Right atrium auricular region (tissue), 2 donors: ENCODE measurements around the gene CDH19. TPM values are rescaled to one million over a fixed set of nuclear protein-coding genes. Genes with fewer than 3 reads are reported as not detected.

Experiments used
- DNase-seq: peaks from one replicate; pipeline ENCODE4 v3.0.0-alpha.2; 2019; ENCODE audit warnings: low spot score
- H3K27ac ChIP-seq, 2 donors: fragments of 200-600 bp; sonication (generic); 1 replicate in 1 of 2; 2 replicates in 1 of 2; pipeline ENCODE4 v1.5.1; 2016 to 2019
- H3K27me3 ChIP-seq, 2 donors: fragments of 200-600 bp; sonication (generic); one replicate each; pipeline versions ENCODE4 v1.5.1 to v1.6.0; 2017 to 2019
- H3K36me3 ChIP-seq: fragments of 200-600 bp; sonication (generic); one replicate; pipeline ENCODE4 v1.5.1; 2016
- H3K4me1 ChIP-seq, 2 donors: fragments of 200-600 bp; sonication (generic); one replicate each; pipeline versions ENCODE4 v1.5.1 to v1.6.0; 2017 to 2019
- H3K4me3 ChIP-seq, 2 donors: fragments of 200-600 bp; sonication (generic); 1 replicate in 1 of 2; 2 replicates in 1 of 2; pipeline ENCODE4 v1.5.1; 2017 to 2019; ENCODE audit warnings: mild to moderate bottlenecking in 1 of 2, moderate library complexity in 1 of 2
- H3K9me3 ChIP-seq, 2 donors: fragments of 200-600 bp; sonication (generic); one replicate each; pipeline ENCODE4 v1.5.1; 2019
- total RNA-seq, 2 donors: library from RNA; depleted of rRNA; stranded (reverse); fragments of >200 nt; gene quantifications; one replicate each; pipeline ENCODE4 v1.1.0, GENCODE V29; 2016
- TF ChIP-seq, protein P1 (sequence below), 2 donors: fragments of 200-600 bp; sonication (generic); IDR thresholded peaks; one replicate each; pipeline ENCODE4 v1.5.1; 2019; ENCODE audit warnings: antibody characterized with exemption in 2 of 2

Gene CDH19
- total RNA-seq, 2 donors from 2014 or later, result 30.4 to 72.3 TPM

GRCh38 chr18:66564236-66564635, 39.7 kb downstream of the CDH19 start:
- DNase-seq, result no peak
- H3K27ac ChIP-seq, result no peak overlapping the region
- TF ChIP-seq, protein P1, sequence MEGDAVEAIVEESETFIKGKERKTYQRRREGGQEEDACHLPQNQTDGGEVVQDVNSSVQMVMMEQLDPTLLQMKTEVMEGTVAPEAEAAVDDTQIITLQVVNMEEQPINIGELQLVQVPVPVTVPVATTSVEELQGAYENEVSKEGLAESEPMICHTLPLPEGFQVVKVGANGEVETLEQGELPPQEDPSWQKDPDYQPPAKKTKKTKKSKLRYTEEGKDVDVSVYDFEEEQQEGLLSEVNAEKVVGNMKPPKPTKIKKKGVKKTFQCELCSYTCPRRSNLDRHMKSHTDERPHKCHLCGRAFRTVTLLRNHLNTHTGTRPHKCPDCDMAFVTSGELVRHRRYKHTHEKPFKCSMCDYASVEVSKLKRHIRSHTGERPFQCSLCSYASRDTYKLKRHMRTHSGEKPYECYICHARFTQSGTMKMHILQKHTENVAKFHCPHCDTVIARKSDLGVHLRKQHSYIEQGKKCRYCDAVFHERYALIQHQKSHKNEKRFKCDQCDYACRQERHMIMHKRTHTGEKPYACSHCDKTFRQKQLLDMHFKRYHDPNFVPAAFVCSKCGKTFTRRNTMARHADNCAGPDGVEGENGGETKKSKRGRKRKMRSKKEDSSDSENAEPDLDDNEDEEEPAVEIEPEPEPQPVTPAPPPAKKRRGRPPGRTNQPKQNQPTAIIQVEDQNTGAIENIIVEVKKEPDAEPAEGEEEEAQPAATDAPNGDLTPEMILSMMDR (IDR thresholded peaks at IDR 0.05), result no peak
- no peaks in the 10 kb centered on the region for H3K4me1 ChIP-seq
- H3K27me3 ChIP-seq, result no peaks in the 10 kb centered on the region
- H3K36me3 ChIP-seq, result no peaks in the 10 kb centered on the region
- H3K9me3 ChIP-seq, result no peaks in the 10 kb centered on the region
- no peak overlapping the region for H3K4me3 ChIP-seq

- Histone ChIP-seq H3K4me3 (no peak overlapping the region), H3K27me3 (no peaks in the 10 kb centered on the region), H3K4me1 (no peaks in the 10 kb centered on the region), H3K36me3 (no peaks in the 10 kb centered on the region), H3K27ac (no peak overlapping the region), H3K9me3 (no peaks in the 10 kb centered on the region)
- no peak for DNase-seq
- TF ChIP-seq, protein P1 (IDR thresholded peaks at IDR 0.05), result no peak
Observed at GRCh38 chr18:66562279-66562678, 41.6 kb downstream of the CDH19 start.

- TF ChIP-seq, protein P1 (IDR thresholded peaks at IDR 0.05), result peak in 1 of 2 donors; percentile 45
- no peaks in the 10 kb centered on the region for H3K27me3 ChIP-seq
- H3K9me3 ChIP-seq, result no peaks in the 10 kb centered on the region
- no peak for DNase-seq
- H3K4me3 ChIP-seq, result no peak overlapping the region
- no peaks in the 10 kb centered on the region for H3K36me3 ChIP-seq
- H3K4me1 ChIP-seq, result no peaks in the 10 kb centered on the region
- no peak overlapping the region for H3K27ac ChIP-seq
Observed at GRCh38 chr18:66560094-66560493, 43.8 kb downstream of the CDH19 start.

GRCh38 chr18:66558773-66559172, 45.1 kb downstream of the CDH19 start:
- TF ChIP-seq, protein P1 (IDR thresholded peaks at IDR 0.05), result no peak
- Histone ChIP-seq H3K9me3 (no peaks in the 10 kb centered on the region), H3K4me3 (no peak overlapping the region), H3K36me3 (no peaks in the 10 kb centered on the region), H3K27ac (no peak overlapping the region), H3K27me3 (no peaks in the 10 kb centered on the region), H3K4me1 (no peaks in the 10 kb centered on the region)
- no peak for DNase-seq

DNA sequence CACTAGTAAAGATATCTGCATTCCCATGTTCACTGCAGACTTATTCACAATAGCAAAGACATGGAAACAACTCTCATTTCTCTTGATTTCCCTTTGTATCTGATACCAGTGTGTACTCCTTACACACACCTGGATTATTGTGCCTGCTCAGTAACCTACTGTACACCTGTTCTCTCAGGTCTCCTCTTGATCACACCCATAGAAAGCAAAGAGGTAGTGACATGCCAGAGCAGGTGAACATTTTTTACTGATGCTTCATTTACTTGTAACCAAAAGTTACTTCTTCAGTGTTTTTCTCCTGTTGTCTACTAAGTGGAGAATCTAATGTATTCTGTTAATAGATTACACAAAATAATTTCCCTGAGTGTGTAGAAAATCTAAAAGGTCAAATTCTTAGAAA, 46.8 kb downstream of the CDH19 start:
- no peaks in the 10 kb centered on the region for H3K4me1 ChIP-seq
- no peak for DNase-seq
- H3K36me3 ChIP-seq, result no peaks in the 10 kb centered on the region
- H3K4me3 ChIP-seq, result no peak overlapping the region
- H3K27me3 ChIP-seq, result no peaks in the 10 kb centered on the region
- no peaks in the 10 kb centered on the region for H3K9me3 ChIP-seq
- TF ChIP-seq, protein P1 (IDR thresholded peaks at IDR 0.05), result no peak
- H3K27ac ChIP-seq, result no peak overlapping the region

DNA sequence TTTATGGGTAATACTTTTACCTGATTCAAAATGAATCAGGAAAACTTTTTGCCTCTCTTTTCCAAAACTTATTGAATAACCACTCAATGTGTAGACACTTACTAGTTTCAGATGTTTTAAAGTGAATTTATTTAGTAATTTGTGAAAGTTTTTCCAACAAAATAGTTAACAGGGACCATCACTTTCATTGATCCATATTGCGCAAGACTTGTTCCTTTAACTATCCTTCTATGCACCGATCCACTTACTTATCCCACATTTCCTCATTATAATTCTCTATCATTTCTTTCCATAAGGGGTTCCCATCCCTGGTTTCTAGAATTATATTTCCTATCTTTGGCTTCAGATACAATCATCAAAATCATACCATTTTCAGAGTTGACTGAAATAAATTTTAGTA, 48.3 kb downstream of the CDH19 start:
- Histone ChIP-seq H3K9me3 (no peaks in the 10 kb centered on the region), H3K27me3 (no peaks in the 10 kb centered on the region), H3K27ac (no peak overlapping the region), H3K36me3 (no peaks in the 10 kb centered on the region), H3K4me3 (no peak overlapping the region), H3K4me1 (no peaks in the 10 kb centered on the region)
- TF ChIP-seq, protein P1 (IDR thresholded peaks at IDR 0.05), result no peak
- DNase-seq, result no peak
